Mucosa of descending colon (tissue), 3 donors: ENCODE data around the gene SNX1. TPM values are rescaled to one million over a fixed set of nuclear protein-coding genes. Genes with fewer than 3 reads are reported as not detected.
A peak's percentile ranks its signal among the peaks of the same experiment; 100 is the strongest.

ENCODE experiments used
- ATAC-seq: fragments of 200-7000 bp; cut with Tn5 transposase; one replicate; pipeline ENCODE4 v1.9.1; 2020; ENCODE audit warnings: mild to moderate bottlenecking, moderate library complexity
- DNase-seq, 3 donors: peaks; one replicate each; pipeline ENCODE4 v3.0.0-alpha.2; 2020
- H3K36me3 ChIP-seq: fragments of 200-600 bp; one replicate; pipeline ENCODE4 v1.8.0; 2021; ENCODE audit warnings: low read depth, mild to moderate bottlenecking
- H3K4me1 ChIP-seq: fragments of 200-600 bp; one replicate; pipeline ENCODE4 v1.8.0; 2021; ENCODE audit warnings: low read depth, mild to moderate bottlenecking
- H3K4me3 ChIP-seq: fragments of 200-600 bp; one replicate; pipeline ENCODE4 v1.8.0; 2021; ENCODE audit warnings: mild to moderate bottlenecking
- H3K9me3 ChIP-seq: fragments of 200-600 bp; one replicate; pipeline ENCODE4 v1.8.0; 2021; ENCODE audit warnings: mild to moderate bottlenecking
- CTCF ChIP-seq: fragments of 200-600 bp; IDR thresholded peaks from one replicate; pipeline ENCODE4 v1.8.0; 2022; ENCODE audit warnings: antibody characterized with exemption, mild to moderate bottlenecking
- intact Hi-C, 2 donors: fragments of 100-400 bp; cut with DNase I in 1 of 2; cut with micrococcal nuclease in 1 of 2; formaldehyde crosslinking; loops; one replicate each; pipeline versions ENCODE4 v1.11.0 to v1.11.1; 2022; cut with DNase I, micrococcal nuclease
- total RNA-seq, 3 donors: library from RNA; stranded (reverse); fragmentation: NEBNext Ultra II Directional in 2 of 3; extraction: Animal tissue kit (Norgen Biotek cat#: 25700) in 2 of 3; gene quantifications; one replicate each; pipeline versions ENCODE4 v1.2.1 to v1.2.4, GENCODE V29; 2021 to 2023
- donor health status: DM: no; HTN: no; CAD: no; lungs with moderate emphysema.
- donor health status: DM: no; HTN: no; CAD: no.
- donor health status: DM: no; HTN: yes; CAD: no.

Gene SNX1
- total RNA-seq, 3 donors from 2014 or later = 110 to 122 (median 118) TPM

GRCh38 chr15:64133623-64134344 is 38.0 kb downstream of the SNX1 start:
- no peak for TF ChIP-seq CTCF
- Histone ChIP-seq H3K4me3 (no peak overlapping the region), H3K4me1 (no peaks in the 10 kb centered on the region), H3K36me3 (peaks cover 24% of the 10 kb centered on the region), H3K9me3 (no peaks in the 10 kb centered on the region)
- no peak for DNase-seq
- intact Hi-C loops = no loop called here
- ATAC-seq = no peak

- ATAC-seq (no peak), DNase-seq (no peak)
- Histone ChIP-seq H3K4me3 (no peak overlapping the region), H3K9me3 (no peaks in the 10 kb centered on the region), H3K36me3 (peaks cover 24% of the 10 kb centered on the region), H3K4me1 (no peaks in the 10 kb centered on the region)
- intact Hi-C loops = no loop called here
- TF ChIP-seq CTCF = no peak
Measured at GRCh38 chr15:64134345-64134829, 38.6 kb downstream of the SNX1 start.

- TF ChIP-seq CTCF = no peak
- Histone ChIP-seq H3K4me1 (no peaks in the 10 kb centered on the region), H3K36me3 (peaks cover 6% of the 10 kb centered on the region), H3K9me3 (no peaks in the 10 kb centered on the region), H3K4me3 (no peak overlapping the region)
- ATAC-seq (no peak), DNase-seq (no peak)
- intact Hi-C loops = no loop called here
Measured at GRCh38 chr15:64136347-64136746, 40.6 kb downstream of the SNX1 start.

GRCh38 chr15:64137226-64137833 is 41.5 kb downstream of the SNX1 start:
- Histone ChIP-seq H3K36me3 (peaks cover 6% of the 10 kb centered on the region), H3K4me3 (no peak overlapping the region), H3K4me1 (no peaks in the 10 kb centered on the region), H3K9me3 (no peaks in the 10 kb centered on the region)
- intact Hi-C loops = no loop called here
- ATAC-seq = peak; percentile 53
- TF ChIP-seq CTCF = no peak
- DNase-seq = no peak

- DNase-seq = no peak
- H3K36me3 ChIP-seq = peaks cover 6% of the 10 kb centered on the region
- intact Hi-C loops = no loop called here
- no peak for TF ChIP-seq CTCF
- no peak overlapping the region for H3K4me3 ChIP-seq
- no peak for ATAC-seq
- H3K4me1 ChIP-seq = no peaks in the 10 kb centered on the region
- no peaks in the 10 kb centered on the region for H3K9me3 ChIP-seq
Measured at GRCh38 chr15:64138331-64138941, 42.7 kb downstream of the SNX1 start.
